Osteocyte (in vitro differentiated cells): ENCODE results near the gene CTDSP1. TPM values are rescaled to one million over a fixed set of nuclear protein-coding genes. Genes with fewer than 3 reads are reported as not detected.

Source experiments
- DNase-seq: peaks from one replicate; pipeline ENCODE4 v3.0.0; 2021; ENCODE audit warnings: mixed read lengths; ENCODE audit not compliant: unreplicated experiment; ENCODE audit errors: extremely low spot score
- H3K27ac Mint-ChIP-seq: one replicate; pipeline ENCODE4 v1.8.0; 2021; ENCODE audit warnings: mild to moderate bottlenecking, mixed read lengths; ENCODE audit not compliant: unreplicated experiment
- H3K27me3 Mint-ChIP-seq: one replicate; pipeline ENCODE4 v1.8.0; 2021; ENCODE audit warnings: mixed read lengths; ENCODE audit not compliant: unreplicated experiment
- H3K36me3 Mint-ChIP-seq: one replicate; pipeline ENCODE4 v1.8.0; 2021; ENCODE audit warnings: mixed read lengths; ENCODE audit not compliant: unreplicated experiment
- H3K4me1 Mint-ChIP-seq: one replicate; pipeline ENCODE4 v1.8.0; 2021; ENCODE audit warnings: mixed read lengths; ENCODE audit not compliant: unreplicated experiment
- H3K4me3 Mint-ChIP-seq: one replicate; pipeline ENCODE4 v1.8.0; 2021; ENCODE audit warnings: mild to moderate bottlenecking, moderate library complexity, mixed read lengths; ENCODE audit not compliant: unreplicated experiment
- H3K9me3 Mint-ChIP-seq: one replicate; pipeline ENCODE4 v1.8.0; 2021; ENCODE audit warnings: mixed read lengths; ENCODE audit not compliant: unreplicated experiment
- CTCF ChIP-seq: fragments of 200-600 bp; sonication (generic); IDR thresholded peaks from 2 replicates; pipeline ENCODE4 v1.5.0; 2021; ENCODE audit warnings: antibody characterized with exemption, mild to moderate bottlenecking, moderate library complexity
- microRNA-seq: library from miRNA; unstranded; fragments of <30 nt; microRNA quantifications from one replicate; pipeline ENCODE4 v1.1.0, GENCODE V29; 2020; ENCODE audit not compliant: unreplicated experiment
- total RNA-seq: library from RNA; stranded (reverse); gene quantifications from 2 replicates; pipeline ENCODE4 v1.2.1, GENCODE V29; 2021

Gene CTDSP1
- total RNA-seq, 1 donor from 2014 or later = 131 TPM

- no peak overlapping the region for H3K27ac Mint-ChIP-seq
- peaks cover 18% of the 10 kb centered on the region for H3K36me3 Mint-ChIP-seq
- no peak overlapping the region for H3K4me3 Mint-ChIP-seq
- no peaks in the 10 kb centered on the region for H3K9me3 Mint-ChIP-seq
- no peaks in the 10 kb centered on the region for H3K27me3 Mint-ChIP-seq
- DNase-seq = no peak
- no peak for TF ChIP-seq CTCF
- peaks cover 5% of the 10 kb centered on the region for H3K4me1 Mint-ChIP-seq
These were observed 49.3 kb downstream of the CTDSP1 start for GRCh38 chr2:218448934-218449333.

- Mint-ChIP-seq H3K4me1 (peaks cover 5% of the 10 kb centered on the region), H3K27me3 (no peaks in the 10 kb centered on the region), H3K9me3 (no peaks in the 10 kb centered on the region), H3K4me3 (no peak overlapping the region), H3K36me3 (peaks cover 32% of the 10 kb centered on the region), H3K27ac (no peak overlapping the region)
- TF ChIP-seq CTCF = no peak
- no peak for DNase-seq
These were observed 52.4 kb downstream of the CTDSP1 start for GRCh38 chr2:218452079-218452478.

Small RNA genes within 50 kb of the gene (microRNA-seq; reads per million reads assigned to microRNA genes)
- 12,877 reads per million, percentile 97 among the genes with 10 or more reads in this experiment for gene MIR26B

Other genes with a start within 250 kb of the CTDSP1 start
- gene CXCR1, start 232.9 kb upstream of the CTDSP1 start, total RNA-seq = not detected in 2 replicates
- gene ARPC2, start 182.7 kb upstream of the CTDSP1 start, total RNA-seq = 265 and 284 TPM in 2 replicates
- gene GPBAR1, start 138.9 kb upstream of the CTDSP1 start, total RNA-seq = not detected in 2 replicates
- 62.9 and 66.3 TPM in 2 replicates for gene AAMP, start 129.7 kb upstream of the CTDSP1 start, total RNA-seq
- gene PNKD, start 129.3 kb upstream of the CTDSP1 start, total RNA-seq = 43.0 and 45.0 TPM in 2 replicates
- 86.4 and 97.4 TPM in 2 replicates for gene TMBIM1, start 107.4 kb upstream of the CTDSP1 start, total RNA-seq
- gene CATIP, start 43.0 kb upstream of the CTDSP1 start, total RNA-seq = not detected in 2 replicates
- gene SLC11A1, start 17.6 kb upstream of the CTDSP1 start, total RNA-seq = 0.16 and 0.21 TPM in 2 replicates
- 0.57 TPM in 1 of 2 replicates, not detected in the other for gene VIL1, start 19.3 kb downstream of the CTDSP1 start, total RNA-seq
- gene USP37, start 168.5 kb downstream of the CTDSP1 start, total RNA-seq = 14.6 and 15.0 TPM in 2 replicates
- 40.3 and 41.6 TPM in 2 replicates for gene CNOT9, start 169.0 kb downstream of the CTDSP1 start, total RNA-seq
- gene PLCD4, start 208.0 kb downstream of the CTDSP1 start, total RNA-seq = 16.7 and 24.7 TPM in 2 replicates